Suprapubic skin (tissue), 4 donors: Measurements from ENCODE around the gene IL11RA. TPM values are rescaled to one million over a fixed set of nuclear protein-coding genes. Genes with fewer than 3 reads are reported as not detected.

Experiments used
- DNase-seq, 2 donors: peaks; one replicate each; pipeline ENCODE4 v3.0.0-alpha.2; 2019; ENCODE audit warnings: low spot score in 2 of 2
- H3K27ac ChIP-seq: fragments of 200-600 bp; sonication (generic); one replicate; pipeline ENCODE4 v1.5.1; 2019
- H3K27me3 ChIP-seq: fragments of 200-600 bp; sonication (generic); one replicate; pipeline ENCODE4 v1.5.1; 2019
- H3K36me3 ChIP-seq: fragments of 200-600 bp; sonication (generic); one replicate; pipeline ENCODE4 v1.5.1; 2019
- H3K4me1 ChIP-seq: fragments of 200-600 bp; sonication (generic); one replicate; pipeline ENCODE4 v1.5.1; 2019
- H3K4me3 ChIP-seq: fragments of 200-600 bp; sonication (generic); one replicate; pipeline ENCODE4 v1.5.1; 2019; ENCODE audit warnings: mild to moderate bottlenecking
- H3K9me3 ChIP-seq: fragments of 200-600 bp; sonication (generic); one replicate; pipeline ENCODE4 v1.5.1; 2019
- CTCF ChIP-seq, 2 donors: fragments of 200-600 bp in 1 of 2; fragments of 450-650 bp in 1 of 2; sonication (generic) in 1 of 2; IDR thresholded peaks; one replicate each; pipeline ENCODE4 v1.5.1; 2016 to 2019; ENCODE audit warnings: antibody characterized with exemption in 2 of 2, mild to moderate bottlenecking in 1 of 2, moderate library complexity in 1 of 2
- EP300 ChIP-seq: sonication (generic); formaldehyde crosslinking; IDR thresholded peaks from one replicate; pipeline ENCODE4 v1.6.1; 2017; ENCODE audit warnings: antibody characterized with exemption
- POLR2A ChIP-seq, 2 donors: fragments of 450-650 bp; IDR thresholded peaks; one replicate each; pipeline ENCODE4 v1.6.1; 2017; ENCODE audit warnings: antibody characterized with exemption in 2 of 2, mild to moderate bottlenecking in 2 of 2, moderate library complexity in 2 of 2
- POLR2AphosphoS5 ChIP-seq, 3 donors: sonication (generic); formaldehyde crosslinking; IDR thresholded peaks; one replicate each; pipeline ENCODE4 v1.6.1; 2017; ENCODE audit warnings: antibody characterized with exemption in 3 of 3
- WGBS: methylation state at CpG from one replicate; pipeline ENCODE4 v1.1.5; 2018; 5-methylcytosine and 5-hydroxymethylcytosine counted together
- total RNA-seq, 4 donors: library from RNA; depleted of rRNA; stranded (reverse); fragments of >200 nt; gene quantifications; one replicate each; pipeline ENCODE4 v1.1.0, GENCODE V29; 2016

IL11RA gene
- total RNA-seq, 4 donors from 2014 or later = 23.4 to 114 (median 39.3) TPM

- Histone ChIP-seq H3K9me3 (no peaks in the 10 kb centered on the region), H3K27me3 (no peaks in the 10 kb centered on the region), H3K27ac (no peak overlapping the region), H3K4me1 (peaks cover 5% of the 10 kb centered on the region), H3K36me3 (no peaks in the 10 kb centered on the region), H3K4me3 (no peak overlapping the region)
- DNase-seq = no peak
- TF ChIP-seq POLR2AphosphoS5 (IDR thresholded peaks at IDR 0.05) (no peak), CTCF (IDR thresholded peaks at IDR 0.05) (no peak), POLR2A (IDR thresholded peaks at IDR 0.05) (no peak), EP300 (no peak)
Measured at GRCh38 chr9:34694811-34695210, 42.8 kb downstream of the IL11RA start.

- Histone ChIP-seq H3K4me1 (peaks cover 9% of the 10 kb centered on the region), H3K36me3 (no peaks in the 10 kb centered on the region), H3K4me3 (peak overlapping the region; percentile 73), H3K9me3 (no peaks in the 10 kb centered on the region), H3K27me3 (no peaks in the 10 kb centered on the region), H3K27ac (peak overlapping the region; percentile 77)
- TF ChIP-seq POLR2A (IDR thresholded peaks at IDR 0.05) (no peak), CTCF (IDR thresholded peaks at IDR 0.05) (peak; percentile 66 to 95), EP300 (no peak), POLR2AphosphoS5 (IDR thresholded peaks at IDR 0.05) (no peak)
- WGBS = 17% methylated on average over 23 of the region's 52 CpGs
- DNase-seq = peak; percentile 87 to 90
Measured at GRCh38 chr9:34701023-34701768, 49.2 kb downstream of the IL11RA start.

- Histone ChIP-seq H3K27me3 (no peaks in the 10 kb centered on the region), H3K4me3 (peak overlapping the region; percentile 73), H3K4me1 (peaks cover 9% of the 10 kb centered on the region), H3K27ac (peak overlapping the region; percentile 77), H3K9me3 (no peaks in the 10 kb centered on the region), H3K36me3 (no peaks in the 10 kb centered on the region)
- 4% methylated on average over 29 of the region's 30 CpGs for WGBS
- TF ChIP-seq POLR2A (IDR thresholded peaks at IDR 0.05) = no peak
- peak in 1 of 3 donors; percentile 18 for TF ChIP-seq POLR2AphosphoS5 (IDR thresholded peaks at IDR 0.05)
- TF ChIP-seq EP300 = no peak
- peak; percentile 97 to 99 for TF ChIP-seq CTCF (IDR thresholded peaks at IDR 0.05)
- DNase-seq = peak; percentile 87 to 91
Measured at GRCh38 chr9:34701769-34702736, 50.1 kb downstream of the IL11RA start.

GRCh38 chr9:34707130-34707529, 55.1 kb downstream of the IL11RA start:
- H3K36me3 ChIP-seq = no peaks in the 10 kb centered on the region
- H3K4me3 ChIP-seq = no peak overlapping the region
- DNase-seq = no peak
- peaks cover 2% of the 10 kb centered on the region for H3K4me1 ChIP-seq
- H3K9me3 ChIP-seq = no peaks in the 10 kb centered on the region
- TF ChIP-seq POLR2AphosphoS5 (IDR thresholded peaks at IDR 0.05) = no peak
- TF ChIP-seq CTCF (IDR thresholded peaks at IDR 0.05) = no peak
- no peak for TF ChIP-seq EP300
- TF ChIP-seq POLR2A (IDR thresholded peaks at IDR 0.05) = no peak
- H3K27me3 ChIP-seq = no peaks in the 10 kb centered on the region
- H3K27ac ChIP-seq = no peak overlapping the region
- 92% methylated on average over 2 of the region's 2 CpGs for WGBS
